Suprapubic skin (tissue), 4 donors: ENCODE results near the gene VSIR. TPM values are rescaled to one million over a fixed set of nuclear protein-coding genes. Genes with fewer than 3 reads are reported as not detected.

ENCODE experiments used
- DNase-seq, 2 donors: peaks; one replicate each; pipeline ENCODE4 v3.0.0-alpha.2; 2019; ENCODE audit warnings: low spot score in 2 of 2
- H3K27ac ChIP-seq: fragments of 200-600 bp; sonication (generic); one replicate; pipeline ENCODE4 v1.5.1; 2019
- H3K27me3 ChIP-seq: fragments of 200-600 bp; sonication (generic); one replicate; pipeline ENCODE4 v1.5.1; 2019
- H3K36me3 ChIP-seq: fragments of 200-600 bp; sonication (generic); one replicate; pipeline ENCODE4 v1.5.1; 2019
- H3K4me1 ChIP-seq: fragments of 200-600 bp; sonication (generic); one replicate; pipeline ENCODE4 v1.5.1; 2019
- H3K4me3 ChIP-seq: fragments of 200-600 bp; sonication (generic); one replicate; pipeline ENCODE4 v1.5.1; 2019; ENCODE audit warnings: mild to moderate bottlenecking
- H3K9me3 ChIP-seq: fragments of 200-600 bp; sonication (generic); one replicate; pipeline ENCODE4 v1.5.1; 2019
- CTCF ChIP-seq, 2 donors: fragments of 200-600 bp in 1 of 2; fragments of 450-650 bp in 1 of 2; sonication (generic) in 1 of 2; IDR thresholded peaks; one replicate each; pipeline ENCODE4 v1.5.1; 2016 to 2019; ENCODE audit warnings: antibody characterized with exemption in 2 of 2, mild to moderate bottlenecking in 1 of 2, moderate library complexity in 1 of 2
- EP300 ChIP-seq: sonication (generic); formaldehyde crosslinking; IDR thresholded peaks from one replicate; pipeline ENCODE4 v1.6.1; 2017; ENCODE audit warnings: antibody characterized with exemption
- POLR2A ChIP-seq, 2 donors: fragments of 450-650 bp; IDR thresholded peaks; one replicate each; pipeline ENCODE4 v1.6.1; 2017; ENCODE audit warnings: antibody characterized with exemption in 2 of 2, mild to moderate bottlenecking in 2 of 2, moderate library complexity in 2 of 2
- POLR2AphosphoS5 ChIP-seq, 3 donors: sonication (generic); formaldehyde crosslinking; IDR thresholded peaks; one replicate each; pipeline ENCODE4 v1.6.1; 2017; ENCODE audit warnings: antibody characterized with exemption in 3 of 3
- WGBS: methylation state at CpG from one replicate; pipeline ENCODE4 v1.1.5; 2018; 5-methylcytosine and 5-hydroxymethylcytosine counted together
- total RNA-seq, 4 donors: library from RNA; depleted of rRNA; stranded (reverse); fragments of >200 nt; gene quantifications; one replicate each; pipeline ENCODE4 v1.1.0, GENCODE V29; 2016

Gene VSIR
- total RNA-seq, 4 donors from 2014 or later, result 16.3 to 50.7 (median 33.6) TPM

- 97% methylated on average over 20 of the region's 20 CpGs for WGBS
- no peaks in the 10 kb centered on the region for H3K9me3 ChIP-seq
- TF ChIP-seq CTCF (IDR thresholded peaks at IDR 0.05) (no peak), EP300 (no peak), POLR2AphosphoS5 (IDR thresholded peaks at IDR 0.05) (no peak), POLR2A (IDR thresholded peaks at IDR 0.05) (no peak)
- no peak for DNase-seq
- no peaks in the 10 kb centered on the region for H3K36me3 ChIP-seq
- peaks cover 68% of the 10 kb centered on the region for H3K4me1 ChIP-seq
- H3K27ac ChIP-seq, result no peak overlapping the region
- H3K4me3 ChIP-seq, result no peak overlapping the region
- no peaks in the 10 kb centered on the region for H3K27me3 ChIP-seq
These were observed 31.6 kb downstream of the VSIR start for GRCh38 chr10:71741671-71742070.

GRCh38 chr10:71741029-71741428 lies 32.3 kb downstream of the VSIR start:
- Histone ChIP-seq H3K9me3 (no peaks in the 10 kb centered on the region), H3K27ac (no peak overlapping the region), H3K4me1 (peaks cover 68% of the 10 kb centered on the region), H3K27me3 (no peaks in the 10 kb centered on the region), H3K36me3 (no peaks in the 10 kb centered on the region), H3K4me3 (no peak overlapping the region)
- no peak for TF ChIP-seq POLR2AphosphoS5 (IDR thresholded peaks at IDR 0.05)
- no peak for TF ChIP-seq EP300
- TF ChIP-seq CTCF (IDR thresholded peaks at IDR 0.05), result no peak
- no peak for TF ChIP-seq POLR2A (IDR thresholded peaks at IDR 0.05)
- DNase-seq, result no peak
- 63% methylated on average over 4 of the region's 4 CpGs for WGBS

- H3K4me1 ChIP-seq, result peaks cover 75% of the 10 kb centered on the region
- WGBS, result 39% methylated on average over 9 of the region's 9 CpGs
- DNase-seq, result no peak
- no peak overlapping the region for H3K27ac ChIP-seq
- H3K27me3 ChIP-seq, result no peaks in the 10 kb centered on the region
- H3K9me3 ChIP-seq, result no peaks in the 10 kb centered on the region
- H3K4me3 ChIP-seq, result no peak overlapping the region
- no peaks in the 10 kb centered on the region for H3K36me3 ChIP-seq
- TF ChIP-seq POLR2A (IDR thresholded peaks at IDR 0.05) (no peak), CTCF (IDR thresholded peaks at IDR 0.05) (no peak), POLR2AphosphoS5 (IDR thresholded peaks at IDR 0.05) (no peak), EP300 (no peak)
These were observed 33.2 kb downstream of the VSIR start for GRCh38 chr10:71740069-71740653.

GRCh38 chr10:71739358-71739900 lies 33.9 kb downstream of the VSIR start:
- 98% methylated on average over 7 of the region's 8 CpGs for WGBS

More at GRCh38 chr10:71739358-71739900, 33.9 kb downstream of the VSIR start:
- no peaks in the 10 kb centered on the region for H3K36me3 ChIP-seq
- H3K4me3 ChIP-seq, result no peak overlapping the region
- H3K27me3 ChIP-seq, result no peaks in the 10 kb centered on the region
- no peak for DNase-seq
- TF ChIP-seq POLR2AphosphoS5 (IDR thresholded peaks at IDR 0.05) (no peak), EP300 (no peak), POLR2A (IDR thresholded peaks at IDR 0.05) (no peak), CTCF (IDR thresholded peaks at IDR 0.05) (no peak)
- H3K9me3 ChIP-seq, result no peaks in the 10 kb centered on the region
- H3K4me1 ChIP-seq, result peaks cover 75% of the 10 kb centered on the region
- H3K27ac ChIP-seq, result no peak overlapping the region
